ENCODE data around the gene ICOS. TPM values are rescaled to one million over a fixed set of nuclear protein-coding genes. Genes with fewer than 3 reads are reported as not detected.
A peak's percentile ranks its signal among the peaks of the same experiment; 100 is the strongest.

Gene ICOS
- total RNA-seq, 1 donor from 2014 or later = 143 TPM

- Mint-ChIP-seq H3K9me3 (peaks cover 35% of the 10 kb centered on the region), H3K27ac (peak overlapping the region; percentile 84), H3K27me3 (ENCODE audit: insufficient read depth) (no peaks in the 10 kb centered on the region), H3K4me1 (ENCODE audit: low read depth) (peaks cover 95% of the 10 kb centered on the region), H3K36me3 (ENCODE audit: low read depth) (peaks cover 20% of the 10 kb centered on the region), H3K4me3 (no peak overlapping the region)
- DNase-seq (ENCODE audit: low spot score) = no peak
- intact Hi-C loops (cut with micrococcal nuclease) = no loop called here
Measured at GRCh38 chr2:204003276-204003990, 66.9 kb downstream of the ICOS start.

- H3K27me3 Mint-ChIP-seq (ENCODE audit: insufficient read depth) = no peaks in the 10 kb centered on the region
- peaks cover 91% of the 10 kb centered on the region for H3K4me1 Mint-ChIP-seq (ENCODE audit: low read depth)
- peak overlapping the region; percentile 85 for H3K27ac Mint-ChIP-seq
- peaks cover 26% of the 10 kb centered on the region for H3K36me3 Mint-ChIP-seq (ENCODE audit: low read depth)
- DNase-seq (ENCODE audit: low spot score) = no peak
- peak overlapping the region; percentile 13 for H3K4me3 Mint-ChIP-seq
- H3K9me3 Mint-ChIP-seq = peaks cover 36% of the 10 kb centered on the region
- intact Hi-C loops (cut with micrococcal nuclease) = loop anchor here (1.0 to 2.0 kb wide), 6 partner anchors 8 to 174 kb away; no protein-coding TSS in a partner anchor
Measured at GRCh38 chr2:204004912-204005311, 68.3 kb downstream of the ICOS start.

- intact Hi-C loops (cut with micrococcal nuclease) = loop anchor here (1.0 to 2.0 kb wide), 6 partner anchors 9 to 175 kb away; no protein-coding TSS in a partner anchor
- Mint-ChIP-seq H3K27me3 (ENCODE audit: insufficient read depth) (no peaks in the 10 kb centered on the region), H3K9me3 (peaks cover 35% of the 10 kb centered on the region), H3K4me3 (no peak overlapping the region), H3K4me1 (ENCODE audit: low read depth) (peaks cover 91% of the 10 kb centered on the region), H3K36me3 (ENCODE audit: low read depth) (peaks cover 26% of the 10 kb centered on the region), H3K27ac (peak overlapping the region; percentile 85)
- DNase-seq (ENCODE audit: low spot score) = no peak
Measured at GRCh38 chr2:204005940-204006721, 69.6 kb downstream of the ICOS start.

- DNase-seq (ENCODE audit: low spot score) = no peak
- H3K9me3 Mint-ChIP-seq = peaks cover 23% of the 10 kb centered on the region
- H3K4me1 Mint-ChIP-seq (ENCODE audit: low read depth) = peaks cover 86% of the 10 kb centered on the region
- no peak overlapping the region for H3K27ac Mint-ChIP-seq
- H3K27me3 Mint-ChIP-seq (ENCODE audit: insufficient read depth) = no peaks in the 10 kb centered on the region
- intact Hi-C loops (cut with micrococcal nuclease) = no loop called here
- H3K36me3 Mint-ChIP-seq (ENCODE audit: low read depth) = peaks cover 26% of the 10 kb centered on the region
- H3K4me3 Mint-ChIP-seq = no peak overlapping the region
Measured at GRCh38 chr2:204008352-204008751, 71.8 kb downstream of the ICOS start.

- intact Hi-C loops (cut with micrococcal nuclease) = loop anchor here (10.0 kb wide), 2 partner anchors 1376 to 1694 kb away; partner anchors contain the start of gene FAM117B
- peaks cover 84% of the 10 kb centered on the region for H3K4me1 Mint-ChIP-seq (ENCODE audit: low read depth)
- DNase-seq (ENCODE audit: low spot score) = no peak
- H3K27ac Mint-ChIP-seq = peak overlapping the region; percentile 34
- no peak overlapping the region for H3K4me3 Mint-ChIP-seq
- H3K27me3 Mint-ChIP-seq (ENCODE audit: insufficient read depth) = no peaks in the 10 kb centered on the region
- H3K9me3 Mint-ChIP-seq = peaks cover 36% of the 10 kb centered on the region
- peaks cover 26% of the 10 kb centered on the region for H3K36me3 Mint-ChIP-seq (ENCODE audit: low read depth)
Measured at GRCh38 chr2:204010628-204011560, 74.3 kb downstream of the ICOS start.

Other genes with a start within 250 kb of the ICOS start
- gene CD28, start 230.1 kb upstream of the ICOS start, total RNA-seq = 132 and 133 TPM in 2 replicates
- 118 and 124 TPM in 2 replicates for gene CTLA4, start 69.0 kb upstream of the ICOS start, total RNA-seq